GM04503 (cell line): ENCODE data around the gene SEC24D.

Experiments used
- DNase-seq: peaks from one replicate; pipeline ENCODE4 v3.0.0-alpha.2; 2012; ENCODE audit warnings: low read depth

SEC24D gene

GRCh38 chr4:118773429-118773792, 62.5 kb downstream of the SEC24D start:
- no peak for DNase-seq

DNA sequence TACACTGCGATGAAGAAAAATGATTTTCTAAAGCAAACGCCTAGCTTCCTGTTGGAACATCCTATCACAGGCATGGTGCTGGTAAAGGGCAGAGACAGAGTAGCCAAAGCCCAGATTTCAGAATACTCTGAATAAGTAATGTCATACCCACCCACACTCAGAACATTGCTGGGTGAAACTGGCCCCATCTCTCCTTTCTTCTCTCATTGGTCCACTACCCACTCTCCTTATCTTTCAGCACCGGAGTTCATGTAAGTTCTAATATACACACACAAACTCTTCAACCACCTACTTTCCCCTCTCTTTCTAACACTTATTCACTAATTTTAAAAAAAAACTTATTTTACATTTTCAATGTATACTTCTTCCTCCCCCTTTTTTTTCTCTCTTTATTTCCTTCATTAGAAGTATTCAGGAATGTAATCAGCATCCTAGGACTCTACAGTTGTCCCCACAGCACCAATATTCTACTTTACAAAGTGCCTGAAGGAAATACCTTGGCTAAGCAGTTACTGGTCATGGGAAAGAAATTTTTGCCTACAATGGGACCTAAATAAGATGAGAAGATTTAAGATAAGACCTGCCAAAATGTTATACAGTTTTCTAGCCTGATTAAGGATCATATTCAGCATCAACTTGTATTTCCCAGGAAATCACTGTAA, 63.0 kb downstream of the SEC24D start:
- no peak for DNase-seq

GRCh38 chr4:118772081-118772766, 63.7 kb downstream of the SEC24D start:
- no peak for DNase-seq

DNA sequence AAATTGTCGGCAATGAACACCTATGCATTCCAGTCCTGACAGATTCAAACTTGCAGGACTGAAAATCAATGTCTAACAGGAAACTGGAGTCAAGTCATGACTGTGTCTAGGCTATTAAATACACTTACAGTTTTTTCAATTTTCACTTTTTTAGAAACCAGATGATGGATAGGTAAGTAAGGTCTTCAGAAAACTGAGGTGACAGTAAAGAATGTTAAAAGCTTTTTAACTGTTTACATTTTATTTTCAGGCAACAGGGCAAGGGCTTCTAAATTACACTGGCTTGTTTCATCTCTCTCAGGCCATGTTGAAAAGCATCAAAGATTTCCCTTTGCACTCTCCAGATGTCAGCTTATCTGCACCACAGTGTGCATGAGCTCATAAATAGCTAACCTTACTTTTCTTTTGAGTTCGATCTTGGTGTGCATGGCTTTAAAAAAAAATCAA, 65.2 kb downstream of the SEC24D start:
- no peak for DNase-seq

DNA sequence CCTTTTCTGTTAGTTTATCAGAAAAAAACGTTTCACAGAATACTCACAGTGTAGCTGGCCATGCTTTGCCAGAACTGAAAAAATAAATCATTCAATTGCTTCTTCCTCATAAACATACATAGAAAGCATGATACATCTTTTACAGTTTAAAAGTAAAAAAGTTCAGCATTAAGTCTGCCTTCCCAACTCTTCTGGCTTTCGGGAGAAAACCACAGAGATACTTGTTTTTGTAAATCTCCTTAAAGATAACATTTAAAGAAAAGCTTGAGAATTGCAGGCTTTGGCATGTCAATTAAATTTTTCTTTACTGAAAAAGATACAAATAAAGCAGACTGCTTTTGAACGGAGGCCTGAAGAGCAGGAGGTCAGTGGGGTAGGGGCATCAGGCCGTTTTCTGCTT, 66.8 kb downstream of the SEC24D start:
- DNase-seq, result no peak

- DNase-seq, result no peak
Observed at GRCh38 chr4:118767109-118767508, 68.8 kb downstream of the SEC24D start.

- DNase-seq, result peak; percentile 95
Observed at GRCh38 chr4:118765399-118765798, 70.5 kb downstream of the SEC24D start.

DNA sequence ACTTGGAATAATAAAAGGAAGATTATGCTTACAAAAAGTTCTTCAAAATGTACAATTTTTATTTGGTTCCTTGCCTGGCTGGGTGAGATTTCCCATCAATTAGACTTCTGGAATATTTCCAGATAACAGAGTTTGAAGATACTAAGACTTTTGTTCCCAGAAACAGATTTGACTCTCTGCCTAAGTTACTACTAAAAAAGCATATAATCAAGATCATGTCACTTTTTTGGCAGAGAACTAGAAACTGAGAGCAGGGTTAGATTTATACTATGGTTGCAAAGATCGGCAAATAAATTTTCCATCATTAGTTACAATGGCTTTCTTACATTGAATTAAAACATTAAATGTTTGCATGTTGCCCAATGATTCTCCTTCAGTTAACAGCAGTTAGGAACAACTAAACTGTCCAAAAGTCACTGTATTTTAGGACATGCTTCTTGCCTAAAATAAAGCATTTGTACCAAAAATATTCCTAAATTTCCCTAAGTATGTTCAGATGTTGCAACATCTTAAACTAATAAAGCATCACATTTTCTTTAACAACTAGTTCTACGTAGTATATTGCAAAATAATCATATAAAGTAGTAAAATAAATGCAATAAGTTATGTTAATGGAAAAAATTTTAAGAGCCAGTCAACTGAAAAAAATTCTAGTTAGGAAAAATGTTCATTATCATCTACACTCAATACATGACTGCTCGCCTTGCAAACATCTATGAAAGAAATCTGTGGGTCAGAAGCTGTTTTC, 73.0 kb downstream of the SEC24D start:
- no peak for DNase-seq

GRCh38 chr4:118762155-118762554, 73.8 kb downstream of the SEC24D start:
- DNase-seq, result no peak

- no peak for DNase-seq
Observed at GRCh38 chr4:118761397-118762016, 74.4 kb downstream of the SEC24D start.

DNA sequence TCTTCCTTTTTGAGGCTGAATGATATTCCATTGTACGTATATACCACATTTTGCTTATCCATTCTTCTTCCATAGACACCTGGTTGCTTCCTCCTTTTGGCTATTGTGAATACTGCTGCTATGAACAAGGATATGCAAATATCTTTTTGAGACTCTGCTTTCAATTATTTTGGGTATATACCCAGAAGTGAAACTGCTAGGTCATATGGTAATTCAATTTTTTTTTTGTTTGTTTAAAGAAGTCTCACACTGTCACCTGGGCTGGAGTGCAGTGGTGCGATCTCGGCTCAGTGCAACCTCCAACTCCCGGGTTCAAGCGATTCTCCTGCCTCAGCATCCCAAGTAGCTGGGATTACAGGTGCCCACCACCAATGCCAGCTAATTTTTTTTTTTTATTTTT, 75.4 kb downstream of the SEC24D start:
- DNase-seq, result no peak

DNA sequence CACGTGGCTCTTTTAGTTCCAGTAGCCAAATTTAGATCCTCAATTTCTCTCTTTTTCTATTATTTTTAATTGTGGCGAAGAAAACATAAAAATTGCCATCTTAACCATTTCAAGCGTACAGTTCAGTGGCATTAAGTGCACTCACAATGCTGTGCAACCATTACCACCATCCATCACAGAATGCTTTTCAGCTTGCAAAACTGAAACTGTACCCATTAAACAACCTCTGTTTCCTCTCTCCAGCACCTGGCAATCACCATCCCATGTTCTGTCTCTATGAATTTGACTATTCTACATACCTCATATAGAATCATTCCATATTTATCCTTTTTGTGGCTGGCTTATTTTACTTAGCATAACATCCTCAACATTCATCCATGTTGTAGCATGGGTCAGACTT, 75.8 kb downstream of the SEC24D start:
- DNase-seq, result no peak

DNA sequence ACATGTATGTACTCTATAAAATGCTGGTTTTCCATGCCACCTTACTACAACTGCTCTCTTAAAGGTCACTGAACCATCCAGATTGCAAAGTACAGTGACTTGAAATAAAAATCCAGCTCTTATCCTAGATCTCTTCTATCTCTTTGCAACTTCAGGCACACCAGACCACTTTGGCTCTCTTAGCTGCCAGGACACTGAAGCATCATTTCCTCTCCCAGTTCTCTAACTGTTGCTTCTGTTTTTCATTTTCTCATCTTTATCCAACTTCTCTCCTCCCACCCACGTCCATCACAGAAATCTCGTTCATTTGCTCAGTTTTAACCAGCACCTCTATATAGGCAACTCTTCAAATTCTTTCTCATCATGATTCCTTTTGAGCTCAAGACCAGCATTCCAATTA, 76.4 kb downstream of the SEC24D start:
- DNase-seq, result no peak

GRCh38 chr4:118758293-118758692, 77.6 kb downstream of the SEC24D start:
- DNase-seq, result no peak

DNA sequence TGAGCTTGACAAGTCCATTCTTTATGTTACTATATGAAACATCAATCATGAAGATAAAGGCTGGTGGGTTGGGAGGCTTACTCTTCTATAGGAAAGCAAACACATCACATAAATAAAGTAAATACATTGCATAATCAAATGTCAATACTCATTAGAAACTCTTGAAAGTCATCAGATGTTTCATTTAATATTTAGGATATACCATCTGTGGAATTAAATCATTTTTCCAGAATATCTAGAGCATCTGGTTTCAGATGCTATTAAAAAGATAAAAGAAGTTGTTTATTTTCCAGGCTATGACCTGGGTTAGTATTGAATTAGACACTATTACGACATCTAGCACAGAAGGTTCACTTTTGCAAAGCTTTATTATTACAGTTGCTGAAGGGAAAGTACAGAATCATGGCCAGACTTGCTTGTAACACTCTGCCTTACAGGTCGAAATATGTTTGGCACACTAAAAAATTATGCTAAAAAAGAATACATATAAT, 78.1 kb downstream of the SEC24D start:
- DNase-seq, result no peak

GRCh38 chr4:118756958-118757357, 79.0 kb downstream of the SEC24D start:
- no peak for DNase-seq

GRCh38 chr4:118756429-118756828, 79.5 kb downstream of the SEC24D start:
- DNase-seq, result no peak

DNA sequence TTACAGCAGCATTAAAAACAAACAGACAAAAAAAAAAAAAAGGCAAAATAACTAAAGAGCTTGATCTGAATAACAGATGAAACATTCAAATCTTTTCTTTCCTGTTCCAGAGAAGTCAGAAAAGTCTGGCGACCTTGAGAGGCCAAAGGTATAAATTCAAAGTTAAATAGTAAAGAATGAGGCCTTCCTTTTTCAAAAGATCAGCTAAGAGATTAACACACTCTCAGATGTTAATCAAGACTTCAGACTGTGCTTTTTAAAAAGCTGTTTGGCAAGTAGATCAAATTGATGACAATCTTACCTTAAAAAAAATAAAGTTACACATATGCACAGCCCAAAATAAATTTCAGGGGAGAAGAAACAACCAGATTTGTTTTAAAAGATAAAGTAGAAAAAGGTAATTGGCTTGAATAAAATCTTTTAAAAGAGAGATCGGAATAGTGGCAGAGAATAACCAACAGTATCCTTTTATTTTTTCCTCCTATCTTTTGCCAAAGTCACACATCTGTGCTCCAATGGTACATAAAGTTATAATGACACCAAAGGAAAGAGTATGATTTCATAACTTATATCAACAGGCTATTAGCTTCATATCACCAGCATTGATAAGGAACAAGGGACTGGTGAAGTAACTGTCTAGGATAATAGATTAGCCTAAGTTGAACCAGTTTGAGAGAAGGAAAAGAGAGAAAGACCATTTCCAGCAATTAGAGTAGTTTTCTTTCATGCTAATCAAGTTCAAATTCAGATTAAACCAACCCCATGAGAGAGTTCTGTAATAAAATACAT, 80.3 kb downstream of the SEC24D start:
- no peak for DNase-seq

GRCh38 chr4:118754890-118755289, 81.0 kb downstream of the SEC24D start:
- DNase-seq, result no peak

DNA sequence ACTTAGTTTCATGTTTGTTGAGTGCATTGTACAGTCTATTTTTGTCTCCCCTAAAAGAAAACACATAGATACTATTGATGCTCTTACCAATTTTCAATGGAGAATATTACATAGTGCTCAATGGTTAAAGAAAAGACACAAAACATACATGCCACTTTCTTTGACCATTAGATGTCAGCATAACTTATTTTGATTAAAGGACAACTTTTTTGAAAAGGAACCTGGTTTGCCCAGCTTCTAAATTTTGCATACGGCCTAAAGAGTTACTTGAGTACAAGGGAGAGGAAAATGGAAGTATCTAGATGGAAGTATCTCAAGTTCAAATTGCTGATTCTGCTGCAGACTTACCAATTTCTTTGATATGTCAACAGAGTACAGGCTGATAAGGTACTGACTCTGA, 82.2 kb downstream of the SEC24D start:
- no peak for DNase-seq

DNA sequence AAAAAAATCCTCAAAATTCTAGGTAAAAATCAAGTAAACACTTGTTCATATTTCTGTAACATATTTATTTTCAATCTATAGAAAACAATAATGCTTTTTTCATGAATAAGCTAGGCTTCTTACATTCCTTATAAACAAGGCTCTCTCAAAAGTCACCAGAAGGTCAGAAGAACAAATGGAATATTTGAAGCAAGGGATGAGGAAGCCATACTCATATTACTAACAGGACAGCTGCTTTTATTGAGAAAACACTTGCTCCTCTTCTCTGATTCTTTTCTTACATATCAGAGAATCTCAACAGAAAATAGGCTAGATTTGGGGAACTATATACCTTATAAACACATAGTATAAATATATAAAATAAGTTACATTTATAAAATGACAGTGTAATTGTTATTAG, 82.8 kb downstream of the SEC24D start:
- no peak for DNase-seq

DNA sequence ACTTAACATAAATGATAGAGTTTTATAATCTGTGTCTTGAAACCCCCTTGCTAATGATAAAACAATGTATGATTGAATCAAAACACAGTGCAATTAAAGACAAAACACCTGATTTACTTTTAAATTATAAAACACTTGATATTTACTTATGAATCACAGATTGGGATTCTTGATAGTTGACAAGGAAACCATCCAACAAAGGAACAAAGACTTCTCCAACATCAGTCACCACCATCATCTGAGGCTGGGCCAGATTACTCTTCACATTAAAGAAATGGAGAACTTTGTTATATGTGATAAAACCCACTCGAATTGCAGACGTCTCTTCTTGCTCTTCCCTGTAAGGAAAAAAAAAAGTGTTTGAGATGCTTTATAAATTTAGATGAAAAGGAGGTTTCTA, 83.4 kb downstream of the SEC24D start:
- no peak for DNase-seq
